ENCODE data around the gene RAPGEF5.
A peak's percentile ranks its signal among the peaks of the same experiment; 100 is the strongest.

Gene RAPGEF5

GRCh38 chr7:22301790-22302189 lies 55.2 kb downstream of the RAPGEF5 start:
- DNase-seq, result no peak

DNA sequence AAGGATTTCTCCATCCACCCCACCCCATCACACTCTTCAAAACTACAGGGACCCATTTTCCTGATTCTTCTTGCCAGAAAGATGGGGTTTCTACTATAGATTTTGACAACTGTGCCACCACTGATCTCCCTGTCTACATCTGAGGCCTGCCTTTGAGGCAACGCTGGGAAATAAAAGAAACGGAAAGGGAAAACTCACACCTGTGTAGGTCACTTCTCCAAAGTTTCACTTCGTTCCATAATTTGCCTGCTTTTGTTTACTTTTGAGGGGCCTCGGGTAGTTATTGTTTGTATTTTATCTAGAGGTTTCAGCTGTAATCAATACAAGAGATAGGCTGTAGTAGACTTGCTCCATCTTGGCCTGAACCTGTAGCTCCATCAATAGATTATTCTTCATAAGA lies 56.1 kb downstream of the RAPGEF5 start:
- DNase-seq, result no peak

GRCh38 chr7:22296916-22297315 lies 60.0 kb downstream of the RAPGEF5 start:
- no peak for DNase-seq

DNA sequence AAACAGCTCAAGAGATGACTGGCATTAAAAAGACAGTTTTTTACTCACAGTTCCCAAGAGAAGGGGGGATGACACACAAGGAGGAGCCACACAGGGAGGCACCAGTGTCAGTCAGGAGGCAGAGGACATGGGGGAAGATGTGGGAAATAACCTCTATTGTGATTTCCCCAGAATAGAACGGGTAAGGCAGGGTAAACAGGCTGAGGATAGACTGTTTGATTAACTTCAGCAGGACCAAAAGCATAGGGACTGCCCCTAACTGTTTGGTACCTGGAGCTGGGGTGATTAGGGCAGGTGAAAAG lies 60.7 kb downstream of the RAPGEF5 start:
- DNase-seq, result no peak

- DNase-seq, result no peak
These were observed 61.3 kb downstream of the RAPGEF5 start for GRCh38 chr7:22295402-22296264.

DNA sequence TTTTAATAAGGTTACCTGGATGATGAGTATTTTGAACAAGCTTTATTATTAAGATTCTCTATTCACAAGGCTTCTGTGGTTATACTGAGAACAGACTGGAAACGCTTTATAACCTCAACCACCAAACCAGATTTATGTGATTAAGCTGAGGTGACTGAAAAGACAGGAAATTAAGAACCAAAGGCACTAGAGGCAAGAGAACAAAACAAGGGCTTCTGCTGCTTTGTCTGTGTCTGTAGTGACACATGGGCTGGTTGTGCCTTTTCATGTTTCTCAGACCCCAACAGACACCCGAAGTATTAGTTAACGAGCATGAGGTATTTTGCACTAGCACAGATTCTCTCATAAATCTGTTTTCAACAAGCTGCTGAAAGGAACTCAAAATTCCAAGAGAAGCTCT lies 64.4 kb downstream of the RAPGEF5 start:
- no peak for DNase-seq

- DNase-seq, result no peak
These were observed 65.0 kb downstream of the RAPGEF5 start for GRCh38 chr7:22291977-22292376.

DNA sequence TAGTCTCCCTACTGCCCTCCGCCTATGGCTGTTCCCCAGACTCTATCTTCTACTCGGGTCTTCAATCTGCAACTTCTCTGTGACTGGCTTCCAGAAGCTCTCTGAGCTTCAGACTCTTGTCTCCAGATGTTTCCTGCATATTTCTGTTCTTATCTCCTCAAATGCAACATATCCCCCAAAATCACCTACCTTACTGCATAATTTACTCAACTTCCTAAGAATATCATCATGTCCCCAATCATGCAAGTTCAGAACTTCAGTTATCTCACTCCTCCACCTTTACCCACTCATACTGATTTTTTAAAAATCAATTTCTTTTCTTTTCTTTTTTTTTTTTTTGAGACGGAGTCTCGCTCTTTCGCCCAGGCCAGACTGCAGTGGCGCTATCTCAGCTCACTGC lies 68.8 kb downstream of the RAPGEF5 start:
- DNase-seq, result no peak

GRCh38 chr7:22287412-22287811 lies 69.5 kb downstream of the RAPGEF5 start:
- DNase-seq, result no peak

GRCh38 chr7:22286436-22286835 lies 70.5 kb downstream of the RAPGEF5 start:
- no peak for DNase-seq

DNA sequence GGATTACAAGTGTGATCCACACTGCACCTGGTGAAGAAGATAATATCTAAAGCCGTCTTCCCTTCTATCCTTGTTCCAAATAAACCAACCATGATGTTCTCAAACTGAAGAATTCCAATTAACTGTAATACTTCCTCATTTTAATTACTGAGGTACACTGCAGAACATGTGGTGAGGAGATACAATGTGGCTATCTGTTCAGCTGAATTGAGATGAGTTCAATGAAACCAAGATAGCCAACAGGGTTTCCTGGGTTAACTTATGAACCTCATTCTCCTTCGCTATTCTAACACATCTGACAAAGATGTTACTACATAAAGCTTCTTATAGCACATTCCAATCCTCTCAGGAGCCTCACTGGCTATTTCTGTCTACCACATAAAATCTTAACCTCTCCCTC lies 75.5 kb downstream of the RAPGEF5 start:
- DNase-seq, result no peak

- DNase-seq, result no peak
These were observed 76.9 kb downstream of the RAPGEF5 start for GRCh38 chr7:22280031-22280430.

DNA sequence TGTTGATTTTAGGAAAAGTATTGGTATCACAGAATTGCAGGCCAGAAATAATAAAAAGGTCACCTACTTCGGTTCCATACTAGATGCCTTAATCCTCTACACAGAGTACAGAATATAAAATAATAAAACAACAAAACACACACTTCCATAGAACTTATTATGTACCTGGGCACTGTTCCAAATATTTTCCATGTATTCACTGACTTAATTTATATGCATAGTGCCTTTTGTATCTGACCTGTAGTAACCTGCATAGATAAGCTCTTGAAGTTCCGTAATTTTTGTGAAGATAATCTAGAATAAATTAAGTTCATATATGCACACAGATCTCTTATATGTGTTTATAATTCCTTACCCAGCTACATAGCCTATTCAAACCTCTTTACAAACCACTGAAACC lies 78.3 kb downstream of the RAPGEF5 start:
- no peak for DNase-seq

- DNase-seq, result no peak
These were observed 79.6 kb downstream of the RAPGEF5 start for GRCh38 chr7:22277375-22277774.

DNA sequence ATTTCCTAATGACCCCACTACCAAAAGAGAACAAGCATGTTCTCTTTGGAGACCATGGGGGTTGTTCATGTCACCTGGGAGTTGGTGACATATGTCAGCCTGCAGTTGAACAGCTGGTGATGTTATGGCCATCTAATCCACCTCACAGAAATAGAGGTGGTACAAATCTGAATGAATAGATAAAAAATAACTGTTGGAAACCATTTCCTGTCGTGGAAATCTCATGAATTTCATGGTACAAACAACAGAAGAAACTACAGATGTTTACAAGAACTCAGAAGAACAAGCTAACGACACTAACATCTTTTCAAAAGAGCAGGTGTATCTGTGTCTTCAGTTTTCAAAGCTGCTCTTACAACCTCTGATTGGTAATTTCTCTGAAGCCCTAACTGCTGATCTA lies 81.3 kb downstream of the RAPGEF5 start:
- no peak for DNase-seq

GRCh38 chr7:22271311-22271710 lies 85.6 kb downstream of the RAPGEF5 start:
- no peak for DNase-seq

DNA sequence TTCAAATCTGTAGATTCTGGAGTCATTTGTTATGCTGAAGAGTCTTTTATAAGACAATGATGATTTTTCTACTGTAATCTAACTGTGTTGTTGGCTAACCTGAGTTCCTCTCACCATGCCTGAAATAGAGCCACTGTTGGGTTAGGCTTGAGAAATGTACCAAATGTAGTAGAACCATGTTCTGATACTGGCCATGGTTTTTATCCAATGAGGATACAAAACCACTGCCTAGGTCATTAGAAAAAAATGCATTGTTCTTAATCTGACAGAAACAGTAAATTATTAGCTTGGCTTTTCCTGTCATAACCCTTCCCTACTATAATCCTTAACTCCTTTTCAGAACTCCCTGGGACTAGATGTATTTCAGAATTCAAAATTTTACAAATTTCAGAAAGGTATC lies 86.6 kb downstream of the RAPGEF5 start:
- DNase-seq, result no peak

- peak in 1 of 2 experiments; percentile 8 for DNase-seq
These were observed 87.0 kb downstream of the RAPGEF5 start for GRCh38 chr7:22269963-22270362.

DNA sequence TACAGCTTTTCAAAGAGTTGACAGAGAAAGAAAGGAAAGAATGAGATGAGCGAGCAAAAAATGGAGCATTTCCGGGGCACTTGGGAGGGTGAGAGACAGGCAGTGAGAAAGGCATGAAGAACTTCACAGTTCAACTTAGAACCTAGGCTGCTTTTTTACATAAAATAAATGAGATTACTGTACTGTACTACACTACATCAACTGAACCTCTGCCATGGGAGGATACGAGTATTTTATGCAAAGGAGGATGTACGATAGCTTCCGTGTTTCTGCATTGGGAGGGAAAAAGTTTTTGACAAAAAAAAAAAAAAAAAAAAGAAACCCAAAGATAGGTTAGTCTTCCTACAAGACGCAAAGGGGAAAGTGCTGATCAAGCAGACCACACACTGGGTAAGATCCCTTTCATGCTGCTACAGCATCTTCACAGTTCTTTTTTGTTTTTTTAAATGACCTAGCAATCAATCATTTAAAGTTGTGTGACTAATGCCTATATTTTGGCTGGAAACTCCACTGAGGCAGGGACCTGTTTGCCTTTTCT lies 88.0 kb downstream of the RAPGEF5 start:
- no peak for DNase-seq

DNA sequence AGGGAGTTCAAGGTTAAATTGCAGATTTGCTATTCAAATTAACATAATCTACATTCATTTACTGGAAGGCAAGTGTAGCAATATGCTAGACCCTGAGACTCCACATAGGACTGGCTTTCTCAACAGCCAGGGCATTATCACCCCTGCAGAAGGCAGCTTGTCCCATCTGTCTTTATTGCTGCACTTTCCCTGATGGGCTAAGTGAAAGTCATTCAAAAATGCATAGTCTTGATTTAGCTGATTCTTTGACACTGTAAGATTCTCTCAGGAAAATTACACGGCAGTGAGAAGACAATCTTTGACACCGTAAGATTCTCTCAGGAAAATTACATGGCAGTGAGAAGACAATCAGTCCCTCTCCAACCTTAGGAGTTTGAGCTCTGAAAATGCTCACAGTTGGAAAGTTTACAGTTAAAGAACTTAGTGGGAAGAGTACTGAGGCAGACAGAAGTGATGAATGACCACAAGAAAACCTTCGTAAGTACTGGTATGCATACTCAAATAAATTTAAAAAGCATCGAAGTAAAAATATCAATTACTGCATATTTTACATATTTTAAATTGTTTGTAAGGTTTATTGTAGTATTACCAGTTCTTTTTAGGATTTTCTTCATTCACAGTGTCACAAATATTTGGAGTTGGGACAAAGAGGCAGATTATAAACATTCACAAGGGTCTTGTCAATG lies 88.9 kb downstream of the RAPGEF5 start:
- no peak for DNase-seq

DNA sequence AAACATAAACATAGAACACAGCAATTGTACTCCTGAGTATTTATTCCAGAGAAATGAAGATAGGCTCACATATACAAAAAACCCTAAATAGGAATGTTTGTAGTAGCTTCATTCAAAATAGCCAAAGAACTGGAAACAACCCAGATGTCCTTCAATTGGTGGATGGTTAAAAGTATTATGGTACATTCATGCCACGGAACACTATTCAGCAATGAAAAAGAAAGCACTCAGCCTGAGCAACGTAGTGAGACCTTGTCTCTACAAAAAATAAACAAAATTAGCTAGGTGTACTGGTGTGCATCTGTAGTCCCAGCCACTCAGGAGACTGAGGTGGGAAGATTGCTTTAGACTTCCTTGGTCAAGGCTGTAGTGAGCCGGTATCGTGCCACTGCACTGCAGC lies 94.4 kb downstream of the RAPGEF5 start:
- DNase-seq, result no peak

- no peak for DNase-seq
These were observed 100.3 kb downstream of the RAPGEF5 start for GRCh38 chr7:22256541-22257096.

DNA sequence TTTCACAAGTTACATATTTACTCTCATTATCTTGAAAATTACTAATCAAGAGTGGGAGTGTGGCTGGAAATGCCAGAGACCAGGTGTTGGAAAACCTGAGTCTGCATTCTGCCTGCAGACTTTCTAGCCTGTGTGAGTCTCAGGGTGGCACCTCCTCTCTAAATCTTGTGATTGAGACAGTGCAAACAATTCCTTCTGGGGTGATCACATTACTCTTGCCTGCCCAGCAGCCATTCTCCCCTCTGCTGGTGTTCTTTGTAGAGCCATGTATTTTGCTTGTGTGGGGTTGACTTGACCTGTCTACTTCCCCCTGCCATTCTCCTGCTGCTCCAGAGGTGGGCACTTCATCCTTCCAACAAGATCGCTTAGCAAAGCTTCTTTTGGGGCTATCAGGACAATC lies 101.1 kb downstream of the RAPGEF5 start:
- DNase-seq, result no peak

- DNase-seq, result no peak
These were observed 101.6 kb downstream of the RAPGEF5 start for GRCh38 chr7:22255342-22255741.

Data from SHP77 (cell line).